ENCODE results near the gene MIA2. TPM values are rescaled to one million over a fixed set of nuclear protein-coding genes. Genes with fewer than 3 reads are reported as not detected.

MIA2 gene
- total RNA-seq, 1 experiment from 2014 or later, result 15.0 TPM

- no peak overlapping the region for H2BK12ac ChIP-seq (ENCODE audit: insufficient read length, low read depth, low read length)
- Mint-ChIP-seq H3K27ac (no peak overlapping the region), H3K27me3 (ENCODE audit: low read depth) (no peaks in the 10 kb centered on the region), H3K9me3 (no peaks in the 10 kb centered on the region), H3K4me1 (peaks cover 0 to 2% of the 10 kb centered on the region in 2 experiments; a peak in 2 of 4 replicates), H3K4me3 (no peak overlapping the region), H3K36me3 (ENCODE audit: insufficient read depth in 1 of 3, low read depth in 3 of 3) (no peaks in the 10 kb centered on the region; a peak in 1 of 7 replicates)
- no peak overlapping the region for H3K23ac ChIP-seq (ENCODE audit: insufficient read length, low read depth, low read length)
- no peak for TF ChIP-seq CTCF (conservative IDR thresholded peaks at IDR 0.05)
- no peaks in the 10 kb centered on the region for H3K9me3 ChIP-seq (ENCODE audit: control insufficient read depth, low read depth, low read length)
- H3K27me3 ChIP-seq (ENCODE audit: insufficient read depth, low read length), result no peaks in the 10 kb centered on the region
- H2AK5ac ChIP-seq (ENCODE audit: insufficient read length, low read length), result no peak overlapping the region
- no peak overlapping the region for H3T11ph ChIP-seq (ENCODE audit: low read length)
- H2BK5ac ChIP-seq (ENCODE audit: insufficient read length, low read length), result no peak overlapping the region
- no peak overlapping the region for H2BK120ac ChIP-seq (ENCODE audit: low read depth, low read length, poor library complexity, severe bottlenecking)
- no peak overlapping the region for H3K4ac ChIP-seq (ENCODE audit: low read depth, low read length)
- H3K23me2 ChIP-seq (ENCODE audit: insufficient read length, low read depth, low read length, poor library complexity, severe bottlenecking), result no peaks in the 10 kb centered on the region
- H3K18ac ChIP-seq (ENCODE audit: insufficient read length, low read depth, low read length), result no peak overlapping the region
- H4K91ac ChIP-seq (ENCODE audit: insufficient read length, low read depth, low read length), result no peak overlapping the region
- no peaks in the 10 kb centered on the region for H3K79me2 ChIP-seq (ENCODE audit: insufficient read depth, low read length)
- DNase-seq, result no peak
- no peak overlapping the region for H3K27ac ChIP-seq (ENCODE audit: insufficient read length, low read depth, low read length)
- H3K56ac ChIP-seq (ENCODE audit: insufficient read length, low read depth, low read length), result no peak overlapping the region
- WGBS (ENCODE audit: extremely low coverage, insufficient read length, low lambda C conversion rate), result no CpG with 5 or more reads among the region's 4 CpGs
- no peaks in the 10 kb centered on the region for H3K4me1 ChIP-seq (ENCODE audit: insufficient read depth, low read length)
- H3K9ac ChIP-seq (ENCODE audit: extremely low read depth, insufficient read length, low read length), result no peak overlapping the region
- no peak overlapping the region for H2BK20ac ChIP-seq (ENCODE audit: low read depth, low read length, poor library complexity, severe bottlenecking)
- no peak overlapping the region for H4K5ac ChIP-seq (ENCODE audit: insufficient read length, low read depth, low read length)
- H3K4me2 ChIP-seq (ENCODE audit: insufficient read depth, insufficient read length, low read length), result no peak overlapping the region
- H3K79me1 ChIP-seq (ENCODE audit: insufficient read depth, low read depth, low read length, poor library complexity, severe bottlenecking), result no peaks in the 10 kb centered on the region
- no peaks in the 10 kb centered on the region for H4K20me1 ChIP-seq (ENCODE audit: control insufficient read depth, insufficient read depth, insufficient read length)
- no peak overlapping the region for H2BK15ac ChIP-seq (ENCODE audit: low read depth, low read length)
- H2AFZ ChIP-seq (ENCODE audit: low read length), result no peak overlapping the region
- H4K8ac ChIP-seq (replicated peaks; ENCODE audit: insufficient read length, low read depth, low read length), result no peak overlapping the region
- H3K14ac ChIP-seq (ENCODE audit: insufficient read depth, low read length), result no peak overlapping the region
These were observed 150.5 kb downstream of the MIA2 start for GRCh38 chr14:39384177-39384576.
